ENCODE measurements around the gene DERL3.

The DERL3 gene

GRCh38 chr22:23837496-23837859 is 1.3 kb downstream of the DERL3 start:
- Histone ChIP-seq H3K4me1 (ENCODE audit: control insufficient read depth in 1 of 2, insufficient read depth in 2 of 2, low read length in 2 of 2) (peaks cover 6 to 20% of the 10 kb centered on the region in 2 donors), H3K27me3 (ENCODE audit: control insufficient read depth in 1 of 2, insufficient read depth in 2 of 2, low read length in 2 of 2) (no peaks in the 10 kb centered on the region), H3K4me3 (ENCODE audit: low read depth in 1 of 2, low read length in 2 of 2) (peak overlapping the region; percentile 66 to 80), H3K9me3 (ENCODE audit: control insufficient read depth in 1 of 2, low read length in 2 of 2) (no peaks in the 10 kb centered on the region), H3K36me3 (ENCODE audit: control insufficient read depth in 1 of 2, insufficient read depth in 2 of 2, low read length in 2 of 2) (peaks cover 23 to 41% of the 10 kb centered on the region in 2 donors), H3K9ac (ENCODE audit: low read depth in 1 of 2, low read length in 2 of 2) (peak overlapping the region; percentile 32 to 33), H3K27ac (ENCODE audit: low read depth, low read length) (no peak overlapping the region)

- H3K36me3 ChIP-seq (ENCODE audit: control insufficient read depth in 1 of 2, insufficient read depth in 2 of 2, low read length in 2 of 2) = peaks cover 23 to 45% of the 10 kb centered on the region in 2 donors
- H3K4me3 ChIP-seq (ENCODE audit: low read depth in 1 of 2, low read length in 2 of 2) = peak overlapping the region in 1 of 2 donors; percentile 80
- H3K27ac ChIP-seq (ENCODE audit: low read depth, low read length) = no peak overlapping the region
- H3K9ac ChIP-seq (ENCODE audit: low read depth in 1 of 2, low read length in 2 of 2) = peak overlapping the region in 1 of 2 donors; percentile 32
- no peaks in the 10 kb centered on the region for H3K9me3 ChIP-seq (ENCODE audit: control insufficient read depth in 1 of 2, low read length in 2 of 2)
- H3K4me1 ChIP-seq (ENCODE audit: control insufficient read depth in 1 of 2, insufficient read depth in 2 of 2, low read length in 2 of 2) = peaks cover 6 to 20% of the 10 kb centered on the region in 2 donors
- no peaks in the 10 kb centered on the region for H3K27me3 ChIP-seq (ENCODE audit: control insufficient read depth in 1 of 2, insufficient read depth in 2 of 2, low read length in 2 of 2)
These were observed 1.9 kb downstream of the DERL3 start for GRCh38 chr22:23836692-23837495.

GRCh38 chr22:23836281-23836680 is 2.5 kb downstream of the DERL3 start:
- Histone ChIP-seq H3K4me3 (ENCODE audit: low read depth in 1 of 2, low read length in 2 of 2) (no peak overlapping the region), H3K36me3 (ENCODE audit: control insufficient read depth in 1 of 2, insufficient read depth in 2 of 2, low read length in 2 of 2) (peaks cover 27 to 51% of the 10 kb centered on the region in 2 donors), H3K9ac (ENCODE audit: low read depth in 1 of 2, low read length in 2 of 2) (no peak overlapping the region), H3K9me3 (ENCODE audit: control insufficient read depth in 1 of 2, low read length in 2 of 2) (no peaks in the 10 kb centered on the region), H3K4me1 (ENCODE audit: control insufficient read depth in 1 of 2, insufficient read depth in 2 of 2, low read length in 2 of 2) (peaks cover 6 to 20% of the 10 kb centered on the region in 2 donors), H3K27ac (ENCODE audit: low read depth, low read length) (no peak overlapping the region), H3K27me3 (ENCODE audit: control insufficient read depth in 1 of 2, insufficient read depth in 2 of 2, low read length in 2 of 2) (no peaks in the 10 kb centered on the region)

- Histone ChIP-seq H3K4me3 (ENCODE audit: low read depth in 1 of 2, low read length in 2 of 2) (no peak overlapping the region), H3K27ac (ENCODE audit: low read depth, low read length) (no peak overlapping the region), H3K9ac (ENCODE audit: low read depth in 1 of 2, low read length in 2 of 2) (peak overlapping the region; percentile 6 to 18), H3K4me1 (ENCODE audit: control insufficient read depth in 1 of 2, insufficient read depth in 2 of 2, low read length in 2 of 2) (peaks cover 6 to 20% of the 10 kb centered on the region in 2 donors), H3K27me3 (ENCODE audit: control insufficient read depth in 1 of 2, insufficient read depth in 2 of 2, low read length in 2 of 2) (no peaks in the 10 kb centered on the region), H3K36me3 (ENCODE audit: control insufficient read depth in 1 of 2, insufficient read depth in 2 of 2, low read length in 2 of 2) (peaks cover 32 to 55% of the 10 kb centered on the region in 2 donors), H3K9me3 (ENCODE audit: control insufficient read depth in 1 of 2, low read length in 2 of 2) (no peaks in the 10 kb centered on the region)
These were observed 3.2 kb downstream of the DERL3 start for GRCh38 chr22:23835484-23836144.

GRCh38 chr22:23834793-23835483 is 3.9 kb downstream of the DERL3 start:
- peaks cover 6 to 20% of the 10 kb centered on the region in 2 donors for H3K4me1 ChIP-seq (ENCODE audit: control insufficient read depth in 1 of 2, insufficient read depth in 2 of 2, low read length in 2 of 2)
- peak overlapping the region in 1 of 2 donors; percentile 18 for H3K9ac ChIP-seq (ENCODE audit: low read depth in 1 of 2, low read length in 2 of 2)
- H3K9me3 ChIP-seq (ENCODE audit: control insufficient read depth in 1 of 2, low read length in 2 of 2) = no peaks in the 10 kb centered on the region
- H3K27ac ChIP-seq (ENCODE audit: low read depth, low read length) = no peak overlapping the region
- peaks cover 36 to 55% of the 10 kb centered on the region in 2 donors for H3K36me3 ChIP-seq (ENCODE audit: control insufficient read depth in 1 of 2, insufficient read depth in 2 of 2, low read length in 2 of 2)
- H3K27me3 ChIP-seq (ENCODE audit: control insufficient read depth in 1 of 2, insufficient read depth in 2 of 2, low read length in 2 of 2) = no peaks in the 10 kb centered on the region
- H3K4me3 ChIP-seq (ENCODE audit: low read depth in 1 of 2, low read length in 2 of 2) = no peak overlapping the region

- no peak overlapping the region for H3K27ac ChIP-seq (ENCODE audit: low read depth, low read length)
- H3K9me3 ChIP-seq (ENCODE audit: control insufficient read depth in 1 of 2, low read length in 2 of 2) = no peaks in the 10 kb centered on the region
- H3K4me1 ChIP-seq (ENCODE audit: control insufficient read depth in 1 of 2, insufficient read depth in 2 of 2, low read length in 2 of 2) = peaks cover 6 to 15% of the 10 kb centered on the region in 2 donors
- H3K36me3 ChIP-seq (ENCODE audit: control insufficient read depth in 1 of 2, insufficient read depth in 2 of 2, low read length in 2 of 2) = peaks cover 37 to 59% of the 10 kb centered on the region in 2 donors
- H3K9ac ChIP-seq (ENCODE audit: low read depth in 1 of 2, low read length in 2 of 2) = no peak overlapping the region
- no peaks in the 10 kb centered on the region for H3K27me3 ChIP-seq (ENCODE audit: control insufficient read depth in 1 of 2, insufficient read depth in 2 of 2, low read length in 2 of 2)
- no peak overlapping the region for H3K4me3 ChIP-seq (ENCODE audit: low read depth in 1 of 2, low read length in 2 of 2)
These were observed 4.4 kb downstream of the DERL3 start for GRCh38 chr22:23834406-23834792.

- H3K36me3 ChIP-seq (ENCODE audit: control insufficient read depth in 1 of 2, insufficient read depth in 2 of 2, low read length in 2 of 2) = peaks cover 37 to 63% of the 10 kb centered on the region in 2 donors
These were observed 4.9 kb downstream of the DERL3 start for GRCh38 chr22:23833911-23834317.

GRCh38 chr22:23833017-23833751 is 5.6 kb downstream of the DERL3 start:
- no peaks in the 10 kb centered on the region for H3K27me3 ChIP-seq (ENCODE audit: control insufficient read depth in 1 of 2, insufficient read depth in 2 of 2, low read length in 2 of 2)
- H3K27ac ChIP-seq (ENCODE audit: low read depth, low read length) = no peak overlapping the region
- H3K4me3 ChIP-seq (ENCODE audit: low read depth in 1 of 2, low read length in 2 of 2) = no peak overlapping the region
- H3K9ac ChIP-seq (ENCODE audit: low read depth in 1 of 2, low read length in 2 of 2) = no peak overlapping the region
- peaks cover 4 to 8% of the 10 kb centered on the region in 2 donors for H3K4me1 ChIP-seq (ENCODE audit: control insufficient read depth in 1 of 2, insufficient read depth in 2 of 2, low read length in 2 of 2)
- no peaks in the 10 kb centered on the region for H3K9me3 ChIP-seq (ENCODE audit: control insufficient read depth in 1 of 2, low read length in 2 of 2)
- peaks cover 37 to 69% of the 10 kb centered on the region in 2 donors for H3K36me3 ChIP-seq (ENCODE audit: control insufficient read depth in 1 of 2, insufficient read depth in 2 of 2, low read length in 2 of 2)

More at GRCh38 chr22:23833911-23834317, 4.9 kb downstream of the DERL3 start:
- Histone ChIP-seq H3K27me3 (ENCODE audit: control insufficient read depth in 1 of 2, insufficient read depth in 2 of 2, low read length in 2 of 2) (no peaks in the 10 kb centered on the region), H3K4me1 (ENCODE audit: control insufficient read depth in 1 of 2, insufficient read depth in 2 of 2, low read length in 2 of 2) (peaks cover 6 to 14% of the 10 kb centered on the region in 2 donors), H3K4me3 (ENCODE audit: low read depth in 1 of 2, low read length in 2 of 2) (no peak overlapping the region), H3K27ac (ENCODE audit: low read depth, low read length) (no peak overlapping the region), H3K9me3 (ENCODE audit: control insufficient read depth in 1 of 2, low read length in 2 of 2) (no peaks in the 10 kb centered on the region), H3K9ac (ENCODE audit: low read depth in 1 of 2, low read length in 2 of 2) (no peak overlapping the region)

GRCh38 chr22:23832226-23833016 is 6.4 kb downstream of the DERL3 start:
- H3K9ac ChIP-seq (ENCODE audit: low read depth in 1 of 2, low read length in 2 of 2) = no peak overlapping the region
- H3K36me3 ChIP-seq (ENCODE audit: control insufficient read depth in 1 of 2, insufficient read depth in 2 of 2, low read length in 2 of 2) = peaks cover 36 to 74% of the 10 kb centered on the region in 2 donors

More at GRCh38 chr22:23832226-23833016, 6.4 kb downstream of the DERL3 start:
- Histone ChIP-seq H3K4me3 (ENCODE audit: low read depth in 1 of 2, low read length in 2 of 2) (no peak overlapping the region), H3K9me3 (ENCODE audit: control insufficient read depth in 1 of 2, low read length in 2 of 2) (no peaks in the 10 kb centered on the region), H3K27ac (ENCODE audit: low read depth, low read length) (no peak overlapping the region), H3K4me1 (ENCODE audit: control insufficient read depth in 1 of 2, insufficient read depth in 2 of 2, low read length in 2 of 2) (peaks cover 0 to under 1% of the 10 kb centered on the region in 2 donors), H3K27me3 (ENCODE audit: control insufficient read depth in 1 of 2, insufficient read depth in 2 of 2, low read length in 2 of 2) (no peaks in the 10 kb centered on the region)
